NCI-H748 (cell line): ENCODE data around the gene POLDIP2.

Experiments used
- DNase-seq: peaks from one replicate; lab custom pipeline; 2025; ENCODE audit not compliant: unreplicated experiment; lab: John Stamatoyannopoulos, UW

The POLDIP2 gene

GRCh38 chr17:28367641-28368305, 10.4 kb upstream of the POLDIP2 start:
- no peak for DNase-seq

GRCh38 chr17:28366605-28367004, 9.3 kb upstream of the POLDIP2 start:
- DNase-seq = no peak

DNA sequence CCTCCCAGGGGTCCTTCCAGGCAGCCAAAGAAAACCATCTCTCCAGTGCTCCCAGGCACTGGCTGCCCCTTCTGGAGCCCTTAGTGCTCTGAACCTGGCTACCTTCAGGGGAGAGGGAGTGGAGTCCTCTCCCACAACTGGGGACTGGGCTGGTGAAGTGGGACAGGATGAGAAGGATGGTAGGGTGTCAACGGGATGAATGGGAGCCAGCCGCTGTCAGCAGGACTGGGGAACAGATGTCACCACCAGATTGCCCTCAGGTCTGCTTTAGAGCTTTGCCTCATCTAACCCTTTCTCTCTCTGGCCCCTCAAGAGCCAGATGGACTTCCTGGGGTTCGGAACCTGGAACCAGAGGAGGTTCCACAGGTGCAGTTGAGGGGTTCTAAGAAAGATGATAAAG, 8.2 kb upstream of the POLDIP2 start:
- no peak for DNase-seq

DNA sequence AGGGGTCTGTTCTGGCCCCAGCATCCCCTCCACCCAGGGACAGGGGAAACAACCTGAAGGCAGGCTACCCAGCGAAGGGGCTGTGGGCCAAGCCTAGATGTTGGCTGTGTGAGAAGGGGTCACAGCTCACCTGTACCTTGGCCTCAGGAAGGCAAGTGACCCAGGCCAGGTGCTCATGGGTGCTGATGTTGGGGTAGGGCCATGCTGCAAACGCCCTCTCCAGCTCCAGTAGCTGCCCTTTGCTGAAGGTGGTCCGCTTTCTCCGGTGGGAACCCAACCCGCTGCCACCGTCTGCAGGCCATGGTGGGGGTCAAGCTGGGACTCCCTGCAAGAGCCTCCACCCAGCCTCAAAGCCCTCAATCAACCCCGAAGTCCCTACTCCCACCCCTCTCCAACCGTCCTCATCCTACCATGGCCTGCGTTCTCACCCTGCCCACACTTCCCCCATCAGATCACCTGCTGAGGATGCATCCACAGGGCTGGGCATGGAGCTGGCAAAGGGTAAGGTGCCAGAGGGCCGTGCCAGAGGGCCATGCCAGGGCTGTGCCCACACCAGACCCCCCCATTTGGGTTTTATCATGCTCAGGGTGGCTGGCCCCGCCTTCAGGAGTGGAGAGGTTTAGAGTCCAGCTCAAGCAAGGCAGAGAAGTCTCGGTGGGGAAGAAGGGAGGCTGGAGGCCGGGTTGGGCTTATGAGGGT, 7.5 kb upstream of the POLDIP2 start, which contains the start of gene SEBOX:
Gene SEBOX (minus strand): TSS at position 535 of the 699 bp plus-strand sequence. CDS start 48 bp downstream, at position 487.
- no peak for DNase-seq

DNA sequence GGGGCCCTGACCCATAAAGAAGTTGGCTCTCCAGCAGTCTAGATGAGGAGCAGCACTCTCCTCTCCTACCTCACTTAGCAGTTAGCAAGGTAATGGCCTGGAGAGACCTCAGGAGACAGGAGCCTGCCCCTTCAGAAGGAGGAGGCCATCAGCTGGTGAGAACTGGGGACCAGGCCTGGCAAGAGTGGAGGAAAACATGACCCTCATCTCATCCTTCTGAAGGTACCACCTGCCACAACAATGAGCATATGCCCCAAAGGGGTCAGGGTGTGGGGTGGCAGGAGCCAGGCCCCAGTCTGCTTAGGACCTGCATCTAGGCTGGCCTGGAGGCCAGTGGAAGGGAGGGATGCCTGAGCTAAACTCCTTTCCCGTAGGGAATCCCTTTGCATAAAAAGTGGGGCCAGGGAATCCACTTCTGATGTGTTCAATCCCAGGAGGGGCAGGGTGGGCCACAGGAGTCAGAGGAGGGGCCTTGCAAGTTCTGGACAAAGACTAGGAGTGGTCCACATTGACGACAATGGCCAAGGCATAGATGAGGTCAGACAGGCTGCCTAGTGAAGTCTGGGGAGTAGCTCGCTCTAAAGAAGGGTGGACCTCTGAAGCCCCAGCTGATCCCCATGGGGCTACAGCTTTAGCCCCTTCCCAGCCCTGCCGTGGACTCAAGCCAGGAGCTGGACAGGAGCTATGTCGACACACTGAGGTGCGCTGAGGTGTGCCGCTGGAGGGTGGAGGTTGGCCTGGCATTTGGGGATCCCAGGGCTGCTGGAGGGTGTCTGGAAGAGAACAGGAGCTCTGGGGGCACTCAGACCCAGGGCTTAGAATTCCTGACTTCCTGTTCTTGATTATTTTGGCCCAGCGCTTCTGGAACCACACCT, 6.7 kb upstream of the POLDIP2 start:
- DNase-seq = no peak

- DNase-seq = no peak
These were observed 5.9 kb upstream of the POLDIP2 start for GRCh38 chr17:28363186-28363585.

DNA sequence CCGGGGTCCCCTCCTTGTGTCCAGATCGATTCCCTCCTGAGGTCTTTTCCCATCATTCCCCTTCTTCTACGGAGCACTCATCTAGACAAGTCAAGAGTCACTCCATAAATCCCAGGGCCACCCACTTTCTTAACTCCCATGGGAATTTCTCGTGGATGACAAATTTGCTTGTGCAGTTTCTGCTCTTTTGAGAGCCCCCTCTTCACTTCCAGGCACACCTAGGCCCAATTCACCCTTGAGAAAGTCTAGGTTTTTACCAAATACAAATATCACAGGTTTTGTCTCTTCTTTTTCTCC, 522 bp upstream of the POLDIP2 start:
- DNase-seq = no peak

GRCh38 chr17:28350271-28350670, 7.1 kb downstream of the POLDIP2 start:
- DNase-seq = no peak

- DNase-seq = no peak
These were observed 8.3 kb downstream of the POLDIP2 start for GRCh38 chr17:28348979-28349378.

DNA sequence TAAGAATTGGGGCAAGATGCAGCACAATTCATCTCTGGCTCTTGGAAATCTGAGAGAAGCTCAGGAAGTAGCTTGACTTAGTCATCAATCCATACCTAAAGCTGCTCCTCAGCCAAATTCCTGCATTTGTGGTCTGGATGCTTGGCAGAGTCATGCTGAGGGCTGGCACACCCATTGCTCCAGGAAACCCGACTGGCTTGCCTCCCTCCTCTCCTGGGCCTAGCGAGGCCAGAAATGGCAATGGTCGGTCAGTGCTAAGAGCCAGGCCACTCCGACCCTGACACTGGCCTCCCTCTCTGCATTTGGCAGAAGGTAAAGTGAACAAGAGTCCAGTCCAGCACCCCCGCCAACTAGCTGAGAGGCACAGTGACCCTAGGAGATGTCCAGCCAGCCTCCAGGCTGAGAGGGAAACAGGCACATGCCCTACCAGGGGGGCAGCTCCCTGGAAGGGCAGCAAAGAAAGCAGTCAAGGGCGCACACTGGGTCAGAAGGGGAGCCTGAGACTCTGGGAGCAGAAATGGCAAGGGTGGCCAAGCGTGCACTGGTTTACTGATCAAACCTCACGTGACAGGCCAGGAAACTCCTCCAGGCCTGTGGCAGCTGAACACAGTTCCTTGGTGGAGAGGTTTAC, 10.0 kb downstream of the POLDIP2 start:
- DNase-seq = no peak

DNA sequence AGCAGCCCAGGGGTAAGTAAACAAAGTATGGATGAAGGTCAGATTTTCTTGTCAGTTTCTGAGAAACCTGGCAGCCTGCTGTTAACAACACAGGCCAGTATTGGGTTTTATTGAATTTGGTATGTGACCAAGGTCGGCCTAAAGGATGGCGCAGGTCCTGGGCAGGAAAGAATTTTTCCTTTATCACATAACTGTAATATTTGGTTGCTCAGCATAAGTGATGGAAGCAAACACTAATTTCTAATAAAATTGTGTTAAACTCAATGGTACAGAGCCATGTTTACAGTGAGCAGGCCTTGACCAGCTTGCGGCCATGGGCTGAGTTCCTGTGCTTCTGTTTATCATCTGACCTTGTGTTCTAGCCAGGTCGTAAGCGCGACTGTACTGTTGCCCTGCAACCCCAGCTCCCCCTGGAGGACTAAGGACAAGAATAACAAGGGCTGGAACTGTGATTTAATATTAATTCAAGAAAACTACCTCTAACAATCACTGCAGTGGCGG, 10.5 kb downstream of the POLDIP2 start:
- peak; percentile 11 for DNase-seq

DNA sequence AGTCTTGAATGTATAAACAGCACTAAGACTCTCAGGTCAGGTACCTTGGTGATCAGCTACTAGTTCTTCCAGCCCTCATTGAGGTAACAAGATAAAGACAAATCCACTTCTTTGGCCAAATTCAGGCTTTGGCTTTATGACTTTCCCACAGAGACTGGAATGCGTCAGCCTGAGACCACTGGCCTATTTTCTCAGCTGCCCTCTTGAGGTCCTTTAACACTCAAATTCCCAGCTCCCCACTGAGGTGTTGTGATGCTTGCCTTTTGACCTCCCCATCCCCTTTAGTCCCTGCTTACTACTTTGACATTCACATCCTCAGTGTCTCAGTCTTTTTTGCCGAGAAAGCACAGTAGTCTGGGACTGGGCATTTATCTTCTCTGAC, 11.1 kb downstream of the POLDIP2 start:
- no peak for DNase-seq

DNA sequence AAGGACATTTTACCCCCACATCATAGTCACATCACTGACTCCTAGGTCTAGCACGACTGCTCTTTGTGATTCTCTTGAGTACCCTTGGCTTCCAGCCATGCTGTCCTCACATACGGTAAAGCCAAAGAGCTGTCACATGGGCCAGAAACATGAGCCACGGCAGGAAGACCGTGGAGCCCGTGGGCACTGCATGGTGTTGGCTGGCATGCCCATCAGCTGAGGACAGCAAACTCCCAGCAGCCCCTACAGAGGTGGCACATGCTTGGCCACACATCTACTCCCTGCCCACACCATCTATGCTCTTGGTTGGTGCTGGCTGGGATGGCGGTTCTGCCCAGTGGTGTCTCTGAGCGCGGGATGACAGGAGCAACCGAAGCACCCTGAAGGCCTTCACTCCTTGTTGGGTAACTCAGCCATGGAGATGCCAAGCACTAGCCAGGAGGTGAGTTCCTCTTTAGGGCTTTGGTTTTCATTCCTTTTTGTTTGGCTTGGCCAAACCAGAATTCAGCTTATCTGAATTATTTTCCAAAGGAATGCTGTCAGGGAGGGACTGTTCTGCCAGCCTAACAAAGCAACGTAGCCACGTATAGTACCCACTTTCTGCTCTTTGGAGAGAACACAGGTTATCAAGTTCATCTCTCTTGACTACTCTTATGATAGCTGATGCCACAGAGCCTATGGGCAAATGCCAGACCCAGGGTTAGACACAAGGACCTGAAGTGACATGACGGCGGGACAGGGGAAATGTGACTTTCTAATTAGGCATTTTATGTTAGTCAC, 11.7 kb downstream of the POLDIP2 start:
- no peak for DNase-seq

GRCh38 chr17:28344435-28344901, 12.9 kb downstream of the POLDIP2 start:
- no peak for DNase-seq

DNA sequence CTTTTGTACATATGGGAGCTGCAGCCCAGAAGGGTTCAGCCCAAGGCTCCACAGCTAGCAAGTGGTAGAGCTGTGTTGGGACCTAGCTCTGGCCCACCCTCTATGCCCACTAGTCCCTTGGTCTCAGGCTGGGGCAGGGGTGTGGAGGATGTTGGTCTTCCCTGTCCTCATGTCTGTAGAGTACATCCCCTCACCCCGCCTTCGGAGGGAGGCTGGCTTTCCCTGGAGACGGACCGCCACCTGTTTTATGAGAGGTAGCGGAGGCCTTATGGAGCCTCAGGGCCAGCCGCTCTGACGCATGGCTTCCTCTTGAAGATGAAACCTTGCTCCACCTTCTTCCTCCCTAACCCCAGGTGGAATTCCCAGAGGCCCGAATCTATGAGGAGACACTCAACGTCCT, 13.3 kb downstream of the POLDIP2 start:
- no peak for DNase-seq

- no peak for DNase-seq
These were observed 13.8 kb downstream of the POLDIP2 start for GRCh38 chr17:28343491-28343932.

- DNase-seq = no peak
These were observed 15.0 kb downstream of the POLDIP2 start for GRCh38 chr17:28342313-28342712.

DNA sequence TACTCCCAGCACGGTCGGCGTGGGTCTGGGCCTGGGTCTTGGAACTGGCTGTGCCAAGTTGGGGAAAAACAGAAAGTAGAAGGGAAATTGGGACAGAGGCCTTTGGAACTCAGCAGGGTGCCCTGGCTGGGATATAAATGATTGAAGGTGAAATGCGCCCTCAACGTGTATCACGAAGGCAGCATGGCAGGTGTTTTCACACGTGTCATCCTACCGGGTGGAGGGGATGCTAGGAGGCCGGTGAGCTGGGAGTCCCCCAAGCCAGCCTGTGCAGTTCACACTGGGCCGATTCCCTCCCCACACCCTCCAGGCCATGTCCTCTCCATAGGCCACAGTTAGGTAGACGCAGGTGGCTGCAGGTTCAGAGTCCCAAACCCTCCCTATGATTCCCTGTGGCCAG, 15.8 kb downstream of the POLDIP2 start:
- no peak for DNase-seq

GRCh38 chr17:28340374-28340773, 17.0 kb downstream of the POLDIP2 start:
- no peak for DNase-seq

DNA sequence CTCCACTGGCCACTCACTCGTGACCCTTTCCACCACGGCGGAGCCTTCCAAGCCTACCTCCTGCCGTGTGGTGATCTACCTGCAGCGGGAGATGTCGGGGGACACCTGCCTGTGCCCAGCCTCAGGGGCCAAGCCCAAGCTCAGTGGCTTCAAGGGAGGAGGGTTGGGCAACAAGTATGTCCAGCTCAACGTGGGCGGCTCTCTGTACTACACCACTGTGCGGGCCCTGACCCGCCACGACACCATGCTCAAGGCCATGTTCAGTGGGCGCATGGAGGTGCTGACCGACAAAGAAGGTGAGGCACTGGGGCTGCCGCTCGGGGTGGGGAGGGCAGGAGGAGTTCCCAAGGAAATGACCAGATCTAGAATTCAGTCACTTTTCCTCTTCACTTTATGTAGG, 17.9 kb downstream of the POLDIP2 start:
- DNase-seq = no peak
